HEK293 (cell line): ENCODE data around the gene SLC7A11.

Experiments used
- CTCF ChIA-PET: fragments of 350-600 bp; formaldehyde crosslinking; extraction: SDS; loops from one replicate; lab custom pipeline; 2021; ENCODE audit warnings: antibody characterized with exemption; lab: Yijun Ruan, JAX
- POLR2A ChIA-PET: fragments of 300-600 bp; formaldehyde crosslinking; extraction: SDS; loops from one replicate; lab custom pipeline; 2020; ENCODE audit warnings: antibody characterized with exemption, inconsistent platforms; lab: Yijun Ruan, JAX
- H3K27ac ChIP-seq: fragments of 200-500 bp; sonication (Bioruptor generic); 2 replicates; pipeline ENCODE4 v1.5.1; 2014; ENCODE audit warnings: low read depth, low read length, control low read depth, inconsistent platforms; ENCODE audit errors: extremely low read depth
- H3K36me3 ChIP-seq, 2 experiments: fragments of 200-500 bp in 1 of 2; sonication (Bioruptor generic) in 1 of 2; 1 replicate in 1 of 2; 2 replicates in 1 of 2; pipeline ENCODE4 v1.5.1; 2014 to 2017; ENCODE audit warnings: inconsistent platforms in 2 of 2, low read length in 2 of 2; ENCODE audit not compliant: control insufficient read depth in 2 of 2, insufficient read depth in 1 of 2
- H3K4me1 ChIP-seq: fragments of 200-500 bp; sonication (Bioruptor generic); 2 replicates; pipeline ENCODE4 v1.5.1; 2014; ENCODE audit warnings: mild to moderate bottlenecking, low read length, inconsistent platforms; ENCODE audit not compliant: control insufficient read depth, insufficient read depth
- H3K4me3 ChIP-seq: 2 replicates; pipeline ENCODE4 v1.5.1; 2011; ENCODE audit warnings: low read depth, mild to moderate bottlenecking, control low read depth, low read length, moderate library complexity
- H3K9me3 ChIP-seq: fragments of 200-500 bp; sonication (Bioruptor generic); 2 replicates; pipeline ENCODE4 v1.5.1; 2014; ENCODE audit warnings: low read depth, low read length, inconsistent platforms; ENCODE audit not compliant: control insufficient read depth, insufficient read depth
- FEZF1 ChIP-seq: fragments of 450-650 bp; formaldehyde crosslinking; IDR thresholded peaks from 2 replicates; pipeline ENCODE4 v1.5.1; 2016; ENCODE audit warnings: missing biosample characterization, missing genetic modification characterization
- OSR2 ChIP-seq: fragments of 450-650 bp; formaldehyde crosslinking; IDR thresholded peaks from 2 replicates; pipeline ENCODE4 v1.5.1; 2016; ENCODE audit warnings: missing biosample characterization, missing genetic modification characterization
- PATZ1 ChIP-seq: fragments of 450-650 bp; formaldehyde crosslinking; IDR thresholded peaks from 2 replicates; pipeline ENCODE4 v1.5.1; 2016; ENCODE audit warnings: missing biosample characterization, missing genetic modification characterization
- PRDM1 ChIP-seq: fragments of 450-650 bp; formaldehyde crosslinking; IDR thresholded peaks from 2 replicates; pipeline ENCODE4; 2016; ENCODE audit warnings: missing biosample characterization, missing genetic modification characterization
- SALL2 ChIP-seq: fragments of 450-650 bp; formaldehyde crosslinking; IDR thresholded peaks from 2 replicates; pipeline ENCODE4 v1.5.0; 2017; ENCODE audit warnings: missing biosample characterization, mild to moderate bottlenecking, missing genetic modification characterization, borderline replicate concordance
- ZBTB1 ChIP-seq: fragments of 450-650 bp; formaldehyde crosslinking; IDR thresholded peaks from 2 replicates; pipeline ENCODE4 v1.5.1; 2016; ENCODE audit warnings: missing biosample characterization, missing genetic modification characterization
- ZBTB26 ChIP-seq: fragments of 450-650 bp; formaldehyde crosslinking; optimal IDR thresholded peaks from 2 replicates; pipeline ENCODE3; 2016; ENCODE audit warnings: missing biosample characterization, mild to moderate bottlenecking, missing genetic modification characterization
- ZNF311 ChIP-seq: fragments of 450-650 bp; formaldehyde crosslinking; IDR thresholded peaks from 2 replicates; pipeline ENCODE4 v1.5.1; 2017; ENCODE audit warnings: missing biosample characterization, missing genetic modification characterization, borderline replicate concordance
- ZNF324 ChIP-seq: fragments of 450-650 bp; formaldehyde crosslinking; IDR thresholded peaks from 2 replicates; pipeline ENCODE4 v1.5.1; 2016; ENCODE audit warnings: missing biosample characterization, missing genetic modification characterization
- ZNF521 ChIP-seq: fragments of 450-650 bp; formaldehyde crosslinking; IDR thresholded peaks from 2 replicates; pipeline ENCODE4 v1.5.1; 2017; ENCODE audit warnings: missing biosample characterization, mild to moderate bottlenecking, missing genetic modification characterization
- ZNF549 ChIP-seq: fragments of 450-650 bp; IDR thresholded peaks from 2 replicates; pipeline ENCODE4 v1.5.1; 2018; ENCODE audit warnings: missing biosample characterization, missing genetic modification characterization, mild to moderate bottlenecking, inconsistent platforms, moderate library complexity
- ZNF571 ChIP-seq: fragments of 450-650 bp; formaldehyde crosslinking; IDR thresholded peaks from 2 replicates; pipeline ENCODE4 v1.5.0; 2017; ENCODE audit warnings: missing biosample characterization, missing genetic modification characterization
- ZNF585B ChIP-seq: fragments of 450-650 bp; formaldehyde crosslinking; IDR thresholded peaks from 2 replicates; pipeline ENCODE4 v1.5.1; 2016; ENCODE audit warnings: missing biosample characterization, missing genetic modification characterization
- ZNF600 ChIP-seq: fragments of 450-650 bp; formaldehyde crosslinking; IDR thresholded peaks from 2 replicates; pipeline ENCODE4 v1.5.1; 2016; ENCODE audit warnings: missing biosample characterization, missing genetic modification characterization
- ZNF621 ChIP-seq: fragments of 450-650 bp; formaldehyde crosslinking; IDR thresholded peaks from 2 replicates; pipeline ENCODE4 v1.5.1; 2017; ENCODE audit warnings: missing biosample characterization, missing genetic modification characterization
- ZNF701 ChIP-seq: fragments of 450-650 bp; formaldehyde crosslinking; IDR thresholded peaks from 2 replicates; pipeline ENCODE4 v1.5.1; 2016; ENCODE audit warnings: missing biosample characterization, missing genetic modification characterization
- ZNF837 ChIP-seq: fragments of 450-650 bp; formaldehyde crosslinking; IDR thresholded peaks from 2 replicates; pipeline ENCODE4 v1.5.1; 2016; ENCODE audit warnings: missing biosample characterization, missing genetic modification characterization
- TF ChIP-seq, protein P1 (sequence below): fragments of 450-650 bp; formaldehyde crosslinking; IDR thresholded peaks from 2 replicates; pipeline ENCODE4 v1.5.1; 2016; ENCODE audit warnings: missing biosample characterization, missing genetic modification characterization
- TF ChIP-seq, protein P2 (sequence below): fragments of 450-650 bp; formaldehyde crosslinking; IDR thresholded peaks from 2 replicates; pipeline ENCODE4 v1.5.1; 2016; ENCODE audit warnings: missing biosample characterization, missing genetic modification characterization, low read depth
- TF ChIP-seq, protein P3 (sequence below): fragments of 450-650 bp; formaldehyde crosslinking; IDR thresholded peaks from 2 replicates; pipeline ENCODE4 v1.5.1; 2016; ENCODE audit warnings: missing biosample characterization, missing genetic modification characterization

Gene SLC7A11

DNA sequence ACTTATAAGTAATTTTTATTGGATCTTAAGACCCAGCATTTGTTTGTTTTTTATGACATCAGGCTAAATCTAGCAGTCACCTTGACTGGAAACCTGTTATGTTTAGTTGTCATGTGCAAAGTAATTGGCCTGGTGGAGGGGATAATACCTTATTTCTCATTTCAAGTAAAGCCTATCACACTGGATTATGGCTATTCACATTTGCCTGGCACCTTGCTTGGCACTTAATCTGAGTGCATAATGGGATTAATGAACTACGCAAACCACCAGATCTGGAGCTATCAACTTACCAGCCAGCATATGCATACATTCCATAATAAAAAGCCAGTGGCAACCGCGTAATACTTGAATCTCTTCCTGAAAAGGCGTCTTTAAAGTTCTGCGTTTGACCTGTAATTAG, 23.2 kb downstream of the SLC7A11 start (continued):
- TF ChIP-seq, protein P1, sequence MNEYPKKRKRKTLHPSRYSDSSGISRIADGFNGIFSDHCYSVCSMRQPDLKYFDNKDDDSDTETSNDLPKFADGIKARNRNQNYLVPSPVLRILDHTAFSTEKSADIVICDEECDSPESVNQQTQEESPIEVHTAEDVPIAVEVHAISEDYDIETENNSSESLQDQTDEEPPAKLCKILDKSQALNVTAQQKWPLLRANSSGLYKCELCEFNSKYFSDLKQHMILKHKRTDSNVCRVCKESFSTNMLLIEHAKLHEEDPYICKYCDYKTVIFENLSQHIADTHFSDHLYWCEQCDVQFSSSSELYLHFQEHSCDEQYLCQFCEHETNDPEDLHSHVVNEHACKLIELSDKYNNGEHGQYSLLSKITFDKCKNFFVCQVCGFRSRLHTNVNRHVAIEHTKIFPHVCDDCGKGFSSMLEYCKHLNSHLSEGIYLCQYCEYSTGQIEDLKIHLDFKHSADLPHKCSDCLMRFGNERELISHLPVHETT (tag by site-specific recombination), result no peak
- no peak for TF ChIP-seq ZBTB26 (tag by site-specific recombination)
- TF ChIP-seq ZNF324 (tag by site-specific recombination), result no peak
- TF ChIP-seq PRDM1 (tag by site-specific recombination), result no peak
- TF ChIP-seq ZNF837 (tag by site-specific recombination), result no peak
- TF ChIP-seq, protein P2, sequence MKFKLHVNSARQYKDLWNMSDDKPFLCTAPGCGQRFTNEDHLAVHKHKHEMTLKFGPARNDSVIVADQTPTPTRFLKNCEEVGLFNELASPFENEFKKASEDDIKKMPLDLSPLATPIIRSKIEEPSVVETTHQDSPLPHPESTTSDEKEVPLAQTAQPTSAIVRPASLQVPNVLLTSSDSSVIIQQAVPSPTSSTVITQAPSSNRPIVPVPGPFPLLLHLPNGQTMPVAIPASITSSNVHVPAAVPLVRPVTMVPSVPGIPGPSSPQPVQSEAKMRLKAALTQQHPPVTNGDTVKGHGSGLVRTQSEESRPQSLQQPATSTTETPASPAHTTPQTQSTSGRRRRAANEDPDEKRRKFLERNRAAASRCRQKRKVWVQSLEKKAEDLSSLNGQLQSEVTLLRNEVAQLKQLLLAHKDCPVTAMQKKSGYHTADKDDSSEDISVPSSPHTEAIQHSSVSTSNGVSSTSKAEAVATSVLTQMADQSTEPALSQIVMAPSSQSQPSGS (tag by site-specific recombination), result no peak
- TF ChIP-seq, all 188 proteins: peak for 0

- CTCF ChIA-PET, result no interaction called here
- no peak overlapping the region for H3K4me3 ChIP-seq
- no peaks in the 10 kb centered on the region for H3K4me1 ChIP-seq
- no peak for TF ChIP-seq ZNF521 (tag by site-specific recombination)
- TF ChIP-seq ZNF571 (tag by site-specific recombination), result no peak
- no peak for TF ChIP-seq SALL2
- TF ChIP-seq ZBTB1 (tag by site-specific recombination), result no peak
- TF ChIP-seq ZNF600 (tag by site-specific recombination), result no peak
- no peak for TF ChIP-seq OSR2 (tag by site-specific recombination)
- TF ChIP-seq ZNF549 (tag by site-specific recombination), result no peak
- no peak for TF ChIP-seq ZNF585B (tag by site-specific recombination)
- TF ChIP-seq, protein P3, sequence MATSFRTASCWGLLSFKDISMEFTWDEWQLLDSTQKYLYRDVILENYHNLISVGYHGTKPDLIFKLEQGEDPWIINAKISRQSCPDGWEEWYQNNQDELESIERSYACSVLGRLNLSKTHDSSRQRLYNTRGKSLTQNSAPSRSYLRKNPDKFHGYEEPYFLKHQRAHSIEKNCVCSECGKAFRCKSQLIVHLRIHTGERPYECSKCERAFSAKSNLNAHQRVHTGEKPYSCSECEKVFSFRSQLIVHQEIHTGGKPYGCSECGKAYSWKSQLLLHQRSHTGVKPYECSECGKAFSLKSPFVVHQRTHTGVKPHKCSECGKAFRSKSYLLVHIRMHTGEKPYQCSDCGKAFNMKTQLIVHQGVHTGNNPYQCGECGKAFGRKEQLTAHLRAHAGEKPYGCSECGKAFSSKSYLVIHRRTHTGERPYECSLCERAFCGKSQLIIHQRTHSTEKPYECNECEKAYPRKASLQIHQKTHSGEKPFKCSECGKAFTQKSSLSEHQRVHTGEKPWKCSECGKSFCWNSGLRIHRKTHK (tag by site-specific recombination), result no peak
- no peak for TF ChIP-seq ZNF621
- no peak for TF ChIP-seq ZNF311 (tag by site-specific recombination)
- TF ChIP-seq PATZ1 (tag by site-specific recombination), result no peak
- TF ChIP-seq ZNF701, result no peak
- no peak for TF ChIP-seq FEZF1 (tag by site-specific recombination)
- H3K27ac ChIP-seq, result no peak overlapping the region
- peaks cover 0 to 10% of the 10 kb centered on the region in 2 experiments; a peak in 1 of 3 replicates for H3K36me3 ChIP-seq
- POLR2A ChIA-PET, result no interaction called here
- H3K9me3 ChIP-seq, result no peaks in the 10 kb centered on the region
Measured at GRCh38 chr4:138217567-138217966, 24.6 kb downstream of the SLC7A11 start.
